B cell (primary cell): ENCODE measurements around the gene DAD1. TPM values are rescaled to one million over a fixed set of nuclear protein-coding genes. Genes with fewer than 3 reads are reported as not detected.

ENCODE experiments used
- ATAC-seq: fragments of 200-7000 bp; cut with Tn5 transposase; one replicate; pipeline ENCODE4 v1.10.0; 2021; ENCODE audit warnings: low read depth, mild to moderate bottlenecking, moderate number of reproducible peaks, moderate library complexity
- CTCF ChIA-PET: fragments of 350-600 bp; sonication (Branson Sonifier 250); formaldehyde crosslinking; loops from one replicate; lab custom pipeline; 2021; ENCODE audit warnings: antibody characterized with exemption, inconsistent platforms; lab: Charles Lee
- POLR2A ChIA-PET: fragments of 350-600 bp; sonication (Branson Sonifier 250); formaldehyde crosslinking; loops from one replicate; lab custom pipeline; 2021; ENCODE audit warnings: antibody characterized with exemption; lab: Charles Lee
- DNase-seq: peaks from one replicate; pipeline ENCODE4 v3.0.0; 2013
- H2AFZ ChIP-seq: 2 replicates; pipeline ENCODE4 v1.6.1; 2012; ENCODE audit warnings: mild to moderate bottlenecking, low read depth, low read length; ENCODE audit not compliant: insufficient read depth, poor library complexity, severe bottlenecking
- H3K27ac ChIP-seq, 2 donors: 1 replicate in 1 of 2; 2 replicates in 1 of 2; pipeline ENCODE4 v1.5.1; 2012 to 2013; ENCODE audit warnings: low read length in 2 of 2, mild to moderate bottlenecking in 2 of 2, moderate library complexity in 1 of 2
- H3K27me3 ChIP-seq, 4 experiments: fragments of 200-600 bp in 1 of 4; sonication (generic) in 1 of 4; replicated peaks in 1 of 4; 1 replicate in 2 of 4; 2 replicates in 2 of 4; pipeline versions ENCODE4 v1.6.1 to v1.7.0; 2013 to 2016; ENCODE audit warnings: low read length in 3 of 4, mild to moderate bottlenecking in 2 of 4, mixed read lengths in 1 of 4, moderate library complexity in 1 of 4; ENCODE audit not compliant: insufficient read depth in 4 of 4, control insufficient read depth in 3 of 4; ENCODE audit errors: control extremely low read depth in 1 of 4
- H3K36me3 ChIP-seq, 2 experiments: replicated peaks in 1 of 2; 1 replicate in 1 of 2; 2 replicates in 1 of 2; pipeline versions ENCODE4 v1.6.1 to v1.7.1; 2013; ENCODE audit warnings: low read length in 1 of 2; ENCODE audit not compliant: insufficient read depth in 2 of 2, control insufficient read depth in 1 of 2; ENCODE audit errors: control extremely low read depth in 1 of 2, extremely low read depth in 1 of 2
- H3K4me1 ChIP-seq, 2 donors: fragments of 200-600 bp in 1 of 2; sonication (generic) in 1 of 2; 1 replicate in 1 of 2; 2 replicates in 1 of 2; pipeline versions ENCODE4 v1.5.1 to v1.6.1; 2013 to 2017; ENCODE audit warnings: low read length in 2 of 2; ENCODE audit not compliant: control insufficient read depth in 2 of 2, insufficient read depth in 2 of 2
- H3K4me2 ChIP-seq: replicated peaks from 2 replicates; pipeline ENCODE3; 2012; ENCODE audit warnings: mild to moderate bottlenecking, low read depth, low read length; ENCODE audit not compliant: poor library complexity, severe bottlenecking
- H3K4me3 ChIP-seq, 5 experiments: fragments of 200-600 bp in 1 of 5; sonication (generic) in 1 of 5; 1 replicate in 3 of 5; 2 replicates in 2 of 5; pipeline versions ENCODE4 v1.5.1 to v1.7.0; 2011 to 2016; ENCODE audit warnings: low read length in 4 of 5, mild to moderate bottlenecking in 4 of 5, low read depth in 2 of 5, control low read depth in 1 of 5, moderate library complexity in 1 of 5; ENCODE audit not compliant: insufficient read depth in 1 of 5; ENCODE audit errors: control extremely low read depth in 1 of 5, extremely low read depth in 1 of 5
- H3K79me2 ChIP-seq: fragments of 200-600 bp; sonication (generic); one replicate; pipeline ENCODE4 v1.6.0; 2016; ENCODE audit warnings: low read length; ENCODE audit not compliant: control insufficient read depth, insufficient read depth
- H3K9ac ChIP-seq: fragments of 200-600 bp; sonication (generic); 2 replicates; pipeline ENCODE4 v1.6.1; 2017; ENCODE audit warnings: mild to moderate bottlenecking, low read length, moderate library complexity
- H3K9me3 ChIP-seq, 3 donors: one replicate each; pipeline versions ENCODE4 v1.6.1 to v1.7.1; 2013; ENCODE audit warnings: low read length in 2 of 3; ENCODE audit not compliant: control insufficient read depth in 2 of 3, insufficient read depth in 1 of 3; ENCODE audit errors: control extremely low read depth in 1 of 3
- H4K20me1 ChIP-seq: 2 replicates; pipeline ENCODE4 v1.6.0; 2012; ENCODE audit warnings: mild to moderate bottlenecking, low read length; ENCODE audit not compliant: insufficient read depth, control insufficient read depth, poor library complexity, severe bottlenecking
- H3K27ac Mint-ChIP-seq: one replicate; pipeline ENCODE4 v1.8.0; 2021; ENCODE audit warnings: mixed read lengths
- H3K27me3 Mint-ChIP-seq: one replicate; pipeline ENCODE4 v1.8.0; 2021; ENCODE audit warnings: mixed read lengths
- H3K4me1 Mint-ChIP-seq: one replicate; pipeline ENCODE4 v1.8.0; 2021; ENCODE audit warnings: mixed read lengths
- H3K4me3 Mint-ChIP-seq: one replicate; pipeline ENCODE4 v1.8.0; 2021; ENCODE audit warnings: mixed read lengths
- H3K9me3 Mint-ChIP-seq: one replicate; pipeline ENCODE4 v1.8.0; 2022; ENCODE audit warnings: mixed read lengths; ENCODE audit not compliant: insufficient read depth
- EZH2 ChIP-seq: IDR thresholded peaks from 2 replicates; pipeline ENCODE4 v1.6.1; 2012; ENCODE audit warnings: borderline replicate concordance, low read depth, mild to moderate bottlenecking, moderate library complexity, low read length; ENCODE audit not compliant: insufficient read depth, poor library complexity, severe bottlenecking
- WGBS: methylation state at CpG from one replicate; pipeline ENCODE4 v1.1.5; 2013; ENCODE audit warnings: missing lambda C conversion rate; ENCODE audit not compliant: insufficient coverage; 5-methylcytosine and 5-hydroxymethylcytosine counted together
- intact Hi-C: fragments of 100-400 bp; cut with micrococcal nuclease; formaldehyde crosslinking; loops from one replicate; pipeline ENCODE4 v1.10.0; 2022
- polyA plus RNA-seq: library from polyadenylated mRNA; depleted of rRNA; stranded (reverse); fragments of >200 nt; gene quantifications from 2 replicates; pipeline ENCODE4 v1.2.3, GENCODE V29; 2012
- total RNA-seq, 2 donors: library from RNA; stranded (reverse); fragments of 120-200 nt in 1 of 2; gene quantifications; 1 replicate in 1 of 2; 2 replicates in 1 of 2; pipeline versions ENCODE4 v1.2.3 to v1.2.4, GENCODE V29; 2013 to 2022
- TF ChIP-seq, protein P1 (sequence below): fragments of 200-600 bp; IDR thresholded peaks from one replicate; pipeline ENCODE4 v1.8.0; 2022; ENCODE audit warnings: antibody characterized with exemption, mild to moderate bottlenecking

DAD1 gene
- total and polyA plus RNA-seq, 2 donors (not counting 1 experiment from before 2014, with no cell fraction given): 77.4 to 114 TPM

DNA sequence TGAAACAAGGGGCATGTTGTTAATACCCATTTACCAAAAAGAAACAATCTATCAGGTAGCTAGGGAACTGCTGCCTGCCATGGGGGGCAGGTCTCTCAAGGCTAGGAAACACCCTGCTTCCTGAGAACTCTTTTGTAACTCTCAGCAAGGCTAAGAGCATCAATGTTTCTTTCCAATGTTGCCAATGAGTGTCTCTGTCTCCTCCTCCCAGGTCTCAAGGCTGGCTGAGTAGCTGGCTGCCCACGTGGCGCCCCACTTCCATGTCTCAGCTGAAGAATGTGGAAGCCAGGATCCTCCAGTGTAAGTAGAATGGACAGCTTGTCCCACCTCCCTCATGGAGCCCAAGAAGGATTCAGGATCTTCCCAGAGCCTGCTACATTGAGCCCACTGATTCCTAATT is 12.4 kb upstream of the DAD1 start:
- WGBS: 86% methylated on average over 2 of the region's 2 CpGs
- POLR2A ChIA-PET: no interaction called here
- CTCF ChIA-PET: interaction anchor here (0.6 to 5.3 kb wide), 5 partner anchors 12 to 371 kb away, joined by 3 to 28 read pairs (median 4); partner anchors contain the start of gene DAD1
- peaks cover 0 to 47% of the 10 kb centered on the region in 2 experiments for H3K36me3 ChIP-seq
- H3K27me3 Mint-ChIP-seq: no peaks in the 10 kb centered on the region
- intact Hi-C loops: no loop called here
- H3K9me3 Mint-ChIP-seq: no peaks in the 10 kb centered on the region
- peaks cover 28% of the 10 kb centered on the region for H3K4me1 Mint-ChIP-seq
- H3K4me3 Mint-ChIP-seq: no peak overlapping the region
- DNase-seq: no peak
- ATAC-seq: no peak
- H3K9ac ChIP-seq: no peak overlapping the region
- H4K20me1 ChIP-seq: no peaks in the 10 kb centered on the region
- H3K4me1 ChIP-seq: peaks cover 15 to 22% of the 10 kb centered on the region in 2 donors
- no peak overlapping the region for H3K4me2 ChIP-seq
- H2AFZ ChIP-seq: no peak overlapping the region
- TF ChIP-seq, protein P1, sequence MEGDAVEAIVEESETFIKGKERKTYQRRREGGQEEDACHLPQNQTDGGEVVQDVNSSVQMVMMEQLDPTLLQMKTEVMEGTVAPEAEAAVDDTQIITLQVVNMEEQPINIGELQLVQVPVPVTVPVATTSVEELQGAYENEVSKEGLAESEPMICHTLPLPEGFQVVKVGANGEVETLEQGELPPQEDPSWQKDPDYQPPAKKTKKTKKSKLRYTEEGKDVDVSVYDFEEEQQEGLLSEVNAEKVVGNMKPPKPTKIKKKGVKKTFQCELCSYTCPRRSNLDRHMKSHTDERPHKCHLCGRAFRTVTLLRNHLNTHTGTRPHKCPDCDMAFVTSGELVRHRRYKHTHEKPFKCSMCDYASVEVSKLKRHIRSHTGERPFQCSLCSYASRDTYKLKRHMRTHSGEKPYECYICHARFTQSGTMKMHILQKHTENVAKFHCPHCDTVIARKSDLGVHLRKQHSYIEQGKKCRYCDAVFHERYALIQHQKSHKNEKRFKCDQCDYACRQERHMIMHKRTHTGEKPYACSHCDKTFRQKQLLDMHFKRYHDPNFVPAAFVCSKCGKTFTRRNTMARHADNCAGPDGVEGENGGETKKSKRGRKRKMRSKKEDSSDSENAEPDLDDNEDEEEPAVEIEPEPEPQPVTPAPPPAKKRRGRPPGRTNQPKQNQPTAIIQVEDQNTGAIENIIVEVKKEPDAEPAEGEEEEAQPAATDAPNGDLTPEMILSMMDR: no peak
- no peak for TF ChIP-seq EZH2
- no peak overlapping the region for H3K4me3 ChIP-seq
- H3K27ac Mint-ChIP-seq: no peak overlapping the region
- H3K27ac ChIP-seq: no peak overlapping the region
- H3K9me3 ChIP-seq: no peaks in the 10 kb centered on the region
- no peaks in the 10 kb centered on the region for H3K27me3 ChIP-seq
- peaks cover 18% of the 10 kb centered on the region for H3K79me2 ChIP-seq

- intact Hi-C loops: no loop called here
- no peak overlapping the region for H3K27ac Mint-ChIP-seq
Observed at GRCh38 chr14:22600027-22600426, 11.0 kb upstream of the DAD1 start.

More at GRCh38 chr14:22600027-22600426, 11.0 kb upstream of the DAD1 start:
- no peak overlapping the region for H3K9ac ChIP-seq
- H2AFZ ChIP-seq: no peak overlapping the region
- DNase-seq (no peak), ATAC-seq (no peak)
- H3K79me2 ChIP-seq: peaks cover 18% of the 10 kb centered on the region
- H3K4me1 ChIP-seq: peaks cover 15 to 22% of the 10 kb centered on the region in 2 donors
- no peaks in the 10 kb centered on the region for H4K20me1 ChIP-seq
- Mint-ChIP-seq H3K4me3 (peak overlapping the region; percentile 98), H3K27me3 (no peaks in the 10 kb centered on the region), H3K9me3 (no peaks in the 10 kb centered on the region), H3K4me1 (peaks cover 28% of the 10 kb centered on the region)
- H3K4me2 ChIP-seq: peak overlapping the region; percentile 83
- peaks cover 0 to 33% of the 10 kb centered on the region in 2 experiments for H3K36me3 ChIP-seq
- POLR2A ChIA-PET: no interaction called here
- H3K27ac ChIP-seq: no peak overlapping the region
- TF ChIP-seq, protein P1: no peak
- TF ChIP-seq EZH2: no peak
- no peaks in the 10 kb centered on the region for H3K9me3 ChIP-seq
- H3K27me3 ChIP-seq: no peaks in the 10 kb centered on the region
- H3K4me3 ChIP-seq: no peak overlapping the region
- CTCF ChIA-PET: interaction anchor here (0.9 to 5.3 kb wide), 5 partner anchors 10 to 301 kb away, joined by 3 to 28 read pairs (median 9); partner anchors contain the start of gene DAD1
